ENCODE data around the gene TTLL3.
"Not testable (repeated sequence)": the region's sequence is repeated elsewhere in the genome, so short reads cannot be mapped to it uniquely, and the experiment has no call there.

TTLL3 gene

DNA sequence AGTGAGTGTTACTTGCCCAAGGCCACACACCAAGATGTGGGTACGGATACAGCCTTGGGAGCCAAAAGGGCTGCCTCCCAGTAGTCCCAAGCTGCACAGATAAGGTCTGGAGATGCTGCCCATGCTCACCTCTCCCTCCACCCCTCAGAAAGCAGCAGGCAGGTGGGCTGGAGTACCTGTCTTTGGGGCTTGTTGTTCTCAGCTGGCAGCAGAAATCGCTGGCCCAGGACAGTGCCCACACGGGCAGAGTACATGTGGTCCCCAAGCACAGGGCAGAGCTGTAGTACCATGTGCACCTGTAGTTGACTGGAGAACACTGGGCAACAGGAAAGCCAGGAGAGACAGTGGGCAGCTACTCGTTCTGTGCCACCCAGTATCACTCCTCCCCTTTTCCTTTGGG, 28.8 kb downstream of the TTLL3 start:
- DNase-seq (ENCODE audit: low read depth) = no peak

DNA sequence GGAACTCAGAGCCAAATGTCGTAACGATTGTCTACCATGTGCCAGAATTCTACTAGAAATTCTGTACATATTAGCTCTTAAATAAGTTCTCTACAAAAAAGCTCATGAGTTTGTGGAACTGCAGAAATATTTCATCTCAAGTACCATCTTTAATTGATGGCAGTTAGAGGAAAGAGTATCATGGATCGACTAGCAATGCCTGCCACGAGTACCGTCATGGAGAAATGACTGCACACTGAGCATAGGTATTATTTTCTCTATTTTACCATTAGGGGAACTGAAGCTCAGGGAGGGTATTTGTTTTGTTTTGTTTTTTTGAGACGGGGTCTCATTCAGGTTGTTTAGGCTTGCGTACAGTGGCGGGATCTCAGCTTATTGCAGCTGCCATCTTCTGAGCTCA, 31.0 kb downstream of the TTLL3 start:
- DNase-seq (ENCODE audit: low read depth) = no peak

DNA sequence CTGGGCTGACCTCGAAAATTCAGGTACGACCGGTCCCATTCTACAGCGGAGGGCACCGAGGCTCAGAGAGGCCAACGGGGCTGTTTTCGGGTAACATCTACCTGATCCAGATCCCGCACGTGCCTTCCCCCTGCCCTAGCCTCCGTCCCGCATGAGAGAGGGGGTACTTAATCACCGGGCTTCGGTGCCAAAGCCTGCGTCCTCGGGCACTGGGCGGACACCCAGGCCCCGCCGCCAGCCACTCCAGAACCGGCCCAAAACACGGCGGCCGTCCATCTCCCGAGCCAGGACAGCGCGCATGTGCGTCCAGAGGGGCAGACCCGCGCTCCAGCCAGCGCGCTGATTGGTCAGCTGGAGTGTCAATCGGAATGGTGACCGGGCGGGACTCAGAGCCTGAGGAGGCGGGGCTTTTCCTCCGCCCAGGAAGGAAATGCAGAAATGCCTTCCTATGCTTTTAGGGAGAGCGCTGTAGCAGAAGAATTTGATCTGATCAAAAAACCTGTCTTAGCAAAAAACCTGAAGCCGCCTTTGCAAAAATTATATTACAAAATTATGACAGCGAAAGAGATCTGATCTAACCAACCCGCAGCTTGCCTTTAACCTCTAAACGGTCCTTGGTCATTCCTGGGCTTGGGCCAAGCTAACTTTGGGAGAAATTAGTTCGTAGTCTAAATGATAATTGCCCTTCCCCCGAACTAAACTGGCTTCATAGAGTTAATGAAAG, 33.8 kb downstream of the TTLL3 start, which contains the start of gene RPUSD3:
Gene RPUSD3 (minus strand): TSS at position 294 of the 724 bp plus-strand sequence. CDS start 18 bp downstream, at position 276.
- peak; percentile 93 for DNase-seq (ENCODE audit: low read depth)

GRCh38 chr3:9846231-9846630, 36.2 kb downstream of the TTLL3 start:
- DNase-seq (ENCODE audit: low read depth) = no peak

- no peak for DNase-seq (ENCODE audit: low read depth)
Measured at GRCh38 chr3:9846931-9847488, 36.9 kb downstream of the TTLL3 start.

GRCh38 chr3:9847870-9848269, 37.8 kb downstream of the TTLL3 start:
- DNase-seq (ENCODE audit: low read depth) = not testable (repeated sequence)

DNA sequence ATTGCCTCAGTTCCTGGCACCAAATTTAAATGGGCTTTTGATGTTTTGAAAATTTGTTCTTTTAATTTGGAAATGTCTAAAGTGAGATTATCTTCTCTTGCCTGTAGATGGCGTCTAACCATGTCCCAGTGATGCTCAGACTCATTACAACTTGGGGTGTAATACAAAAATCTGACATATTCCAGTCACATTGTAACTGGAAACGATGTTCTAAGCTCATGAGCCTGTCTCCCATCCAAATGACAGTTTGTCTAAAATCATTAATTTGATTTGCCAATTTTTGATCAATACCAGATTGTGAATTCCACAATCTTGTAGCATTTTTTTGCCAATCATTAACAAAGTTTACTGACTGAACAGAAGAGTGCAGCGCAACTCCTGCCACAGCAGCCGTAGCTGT, 38.8 kb downstream of the TTLL3 start:
- not testable (repeated sequence) for DNase-seq (ENCODE audit: low read depth)

- DNase-seq (ENCODE audit: low read depth) = not testable (repeated sequence)
Measured at GRCh38 chr3:9851383-9851782, 41.3 kb downstream of the TTLL3 start.

GRCh38 chr3:9851926-9852325, 41.9 kb downstream of the TTLL3 start:
- DNase-seq (ENCODE audit: low read depth) = not testable (repeated sequence)

DNA sequence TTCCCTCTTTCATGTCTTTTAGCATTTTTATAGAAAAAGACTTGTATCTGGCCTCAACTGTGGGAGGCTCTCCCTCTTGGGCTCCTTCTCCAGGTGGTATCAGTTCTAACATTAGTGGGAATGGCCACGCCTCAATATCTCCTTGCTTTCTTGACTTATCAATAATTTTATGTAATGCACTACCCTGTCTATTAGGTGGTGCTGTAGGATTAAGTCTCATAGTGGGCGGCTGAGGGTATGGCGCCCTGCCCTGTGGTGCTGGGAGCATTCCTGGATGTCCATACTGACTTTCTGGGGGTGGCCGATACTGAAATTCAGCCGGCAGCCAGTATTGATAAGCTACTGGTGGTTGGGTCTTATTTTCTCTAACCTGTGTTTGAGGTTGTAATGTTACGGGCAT, 42.5 kb downstream of the TTLL3 start:
- DNase-seq (ENCODE audit: low read depth) = no peak

GRCh38 chr3:9854291-9854940, 44.4 kb downstream of the TTLL3 start:
- not testable (repeated sequence) for DNase-seq (ENCODE audit: low read depth)

DNA sequence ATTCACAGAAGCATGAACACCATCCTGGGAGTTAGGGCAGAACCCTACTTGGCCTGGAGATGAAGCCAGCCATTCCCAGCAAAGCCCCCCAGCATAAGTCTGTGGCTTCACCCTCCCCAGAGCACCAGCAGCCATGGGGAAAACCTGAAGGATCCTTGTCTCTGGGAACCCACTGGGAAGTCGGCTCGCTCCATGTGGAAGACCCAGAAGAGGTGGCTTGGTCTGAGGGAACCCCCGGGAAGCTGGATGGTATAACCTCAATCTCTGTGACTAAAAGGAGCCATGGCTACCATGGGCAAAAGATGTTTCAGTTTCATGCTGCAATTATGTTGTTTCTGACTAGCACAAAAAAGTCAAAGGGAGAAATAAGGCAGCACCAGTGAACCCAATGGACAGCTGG, 45.5 kb downstream of the TTLL3 start:
- DNase-seq (ENCODE audit: low read depth) = no peak

- DNase-seq (ENCODE audit: low read depth) = no peak
Measured at GRCh38 chr3:9859530-9860025, 49.5 kb downstream of the TTLL3 start.

- DNase-seq (ENCODE audit: low read depth) = no peak
Measured at GRCh38 chr3:9861201-9861600, 51.1 kb downstream of the TTLL3 start.

- no peak for DNase-seq (ENCODE audit: low read depth)
Measured at GRCh38 chr3:9861626-9862130, 51.6 kb downstream of the TTLL3 start.

- peak; percentile 11 for DNase-seq (ENCODE audit: low read depth)
Measured at GRCh38 chr3:9862391-9863057, 52.5 kb downstream of the TTLL3 start.

GRCh38 chr3:9863058-9863772, 53.2 kb downstream of the TTLL3 start:
- no peak for DNase-seq (ENCODE audit: low read depth)

DNA sequence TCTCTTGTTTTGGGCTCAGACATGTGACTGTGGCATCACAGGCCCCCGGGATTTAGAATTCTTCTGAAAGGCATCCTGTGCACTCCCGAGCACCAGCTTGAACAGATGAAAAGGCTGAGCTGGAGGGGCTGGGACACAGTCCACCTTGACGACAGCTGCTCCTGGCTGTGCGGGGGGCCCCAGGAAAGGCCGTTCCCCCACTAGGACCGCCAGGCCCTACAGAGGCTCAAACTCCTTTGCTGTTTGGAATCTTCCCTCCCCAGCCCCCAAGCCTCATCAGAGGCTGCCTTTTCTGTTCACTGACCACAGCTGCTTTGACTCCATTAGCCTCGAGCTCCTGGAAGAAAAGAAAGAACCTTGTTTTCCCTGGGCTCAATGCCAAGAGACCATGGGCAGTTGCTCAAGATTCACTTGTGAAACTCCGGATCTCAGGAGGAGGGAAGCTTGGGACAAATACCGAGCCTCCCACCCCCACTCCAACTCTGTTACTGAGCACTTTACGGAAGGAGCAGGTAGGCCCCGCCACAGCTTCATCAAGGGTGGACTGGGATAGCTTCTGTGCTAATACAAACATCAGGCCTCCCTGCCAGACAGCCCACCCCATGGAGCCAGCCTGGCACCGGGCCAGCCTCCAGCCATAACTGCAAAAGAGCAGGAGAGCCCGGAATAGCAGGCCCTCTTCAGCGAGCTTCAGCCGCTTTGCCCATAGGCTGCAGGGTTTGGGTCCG, 54.3 kb downstream of the TTLL3 start:
- DNase-seq (ENCODE audit: low read depth) = no peak

- DNase-seq (ENCODE audit: low read depth) = not testable (repeated sequence)
Measured at GRCh38 chr3:9865125-9865637, 55.1 kb downstream of the TTLL3 start.

DNA sequence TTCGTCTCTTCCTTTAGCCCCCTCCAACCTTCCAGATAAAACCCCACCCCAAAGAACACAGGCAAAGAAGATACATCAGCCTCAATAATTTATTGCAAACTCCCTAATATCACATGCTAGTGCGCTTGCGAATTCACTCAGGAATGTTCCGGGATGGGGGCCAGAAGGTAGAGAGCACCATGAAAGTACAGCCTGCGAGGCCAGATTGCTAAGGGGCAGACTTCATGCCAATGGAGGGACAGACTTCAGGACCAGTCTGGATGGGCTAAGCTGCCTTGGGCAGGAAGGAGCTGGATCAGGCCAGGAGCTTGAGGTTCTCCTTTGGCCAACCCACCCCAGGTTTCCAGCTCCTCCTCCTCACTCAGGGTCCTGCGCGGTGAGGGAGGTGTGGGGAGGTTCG, 56.6 kb downstream of the TTLL3 start:
- DNase-seq (ENCODE audit: low read depth) = no peak

DNA sequence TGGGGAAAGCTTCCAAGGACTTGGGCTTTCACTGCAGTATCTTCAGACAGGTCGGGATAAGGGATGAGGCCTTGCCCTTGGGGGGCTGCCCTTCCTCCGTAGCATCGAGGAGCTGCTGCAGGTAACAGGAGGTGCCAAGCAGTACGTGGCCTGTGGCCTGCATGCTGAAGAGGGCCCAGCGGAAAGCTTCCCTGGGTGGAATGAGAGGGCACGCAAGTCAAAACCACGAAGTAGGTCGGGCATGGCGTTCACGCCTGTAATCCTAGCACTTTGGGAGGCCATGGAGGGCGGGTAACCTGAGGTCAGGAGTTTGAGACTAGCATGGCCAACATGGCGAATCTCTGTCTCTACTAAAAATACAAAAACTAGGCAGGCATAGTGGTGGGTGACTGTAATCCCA, 57.0 kb downstream of the TTLL3 start:
- no peak for DNase-seq (ENCODE audit: low read depth)
